IMR-90 (cell line): Measurements from ENCODE around the gene ADCY5.
"Not testable (repeated sequence)": the region's sequence is repeated elsewhere in the genome, so short reads cannot be mapped to it uniquely, and the experiment has no call there.

Experiments
- BHLHE40 ChIP-seq: fragments of 150-350 bp; IDR thresholded peaks from 2 replicates; pipeline ENCODE4 v1.6.1; 2016; ENCODE audit warnings: mild to moderate bottlenecking, low read depth, low read length
- CTCF ChIP-seq: conservative IDR thresholded peaks from 2 replicates; pipeline ENCODE4 v1.5.1; 2012; ENCODE audit warnings: mild to moderate bottlenecking, low read depth, low read length, improper control_type of control experiment
- MAZ ChIP-seq: IDR thresholded peaks from 2 replicates; pipeline ENCODE4 v1.6.1; 2012; ENCODE audit warnings: low read depth, mild to moderate bottlenecking, low read length, improper control_type of control experiment, moderate library complexity, borderline replicate concordance
- NFE2L2 ChIP-seq: fragments of 150-350 bp; IDR thresholded peaks from 2 replicates; pipeline ENCODE4 v1.6.1; 2016; ENCODE audit warnings: low read depth, mild to moderate bottlenecking, low read length
- POLR2A ChIP-seq: IDR thresholded peaks from 2 replicates; pipeline ENCODE4 v1.6.1; 2012; ENCODE audit warnings: mild to moderate bottlenecking, low read depth, low read length
- RAD21 ChIP-seq: IDR thresholded peaks from 2 replicates; pipeline ENCODE4 v1.6.1; 2012; ENCODE audit warnings: low read length, improper control_type of control experiment
- RCOR1 ChIP-seq: IDR thresholded peaks from 2 replicates; pipeline ENCODE4 v1.6.1; 2012; ENCODE audit warnings: mild to moderate bottlenecking, low read length, improper control_type of control experiment; ENCODE audit not compliant: insufficient replicate concordance
- RFX5 ChIP-seq: IDR thresholded peaks from 2 replicates; pipeline ENCODE4 v1.8.0; 2012; ENCODE audit warnings: low read depth, mild to moderate bottlenecking, low read length, moderate library complexity

GRCh38 chr3:123239186-123239585 is 209.7 kb downstream of the ADCY5 start:
- not testable (repeated sequence) for TF ChIP-seq POLR2A, CTCF, NFE2L2, RAD21, MAZ, RFX5, BHLHE40, RCOR1
